ENCODE results near the gene HCN4.
A peak's percentile ranks its signal among the peaks of the same experiment; 100 is the strongest.
"Not testable (repeated sequence)": the region's sequence is repeated elsewhere in the genome, so short reads cannot be mapped to it uniquely, and the experiment has no call there.

HCN4 gene

DNA sequence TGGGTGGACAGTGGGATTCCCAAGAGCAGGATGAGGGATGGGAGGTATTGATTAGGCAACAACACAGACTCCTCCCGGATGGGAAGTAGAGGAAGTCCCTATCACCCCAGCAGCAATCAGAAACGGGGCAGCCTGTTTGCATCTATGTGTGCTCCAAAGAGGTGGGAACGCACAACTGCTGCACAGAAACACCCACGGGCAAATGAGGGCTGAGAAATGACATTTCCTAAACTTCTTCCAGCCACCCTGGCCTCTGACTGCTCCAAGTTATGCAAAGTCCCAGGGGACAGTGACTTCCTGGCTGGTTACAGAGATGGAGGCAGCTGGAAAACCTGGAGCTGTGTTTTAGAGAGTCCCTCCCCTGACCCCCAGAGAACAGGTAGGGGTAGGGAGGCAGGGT lies 42.6 kb downstream of the HCN4 start:
- DNase-seq (ENCODE audit: low read depth in 3 of 3), result no peak

DNA sequence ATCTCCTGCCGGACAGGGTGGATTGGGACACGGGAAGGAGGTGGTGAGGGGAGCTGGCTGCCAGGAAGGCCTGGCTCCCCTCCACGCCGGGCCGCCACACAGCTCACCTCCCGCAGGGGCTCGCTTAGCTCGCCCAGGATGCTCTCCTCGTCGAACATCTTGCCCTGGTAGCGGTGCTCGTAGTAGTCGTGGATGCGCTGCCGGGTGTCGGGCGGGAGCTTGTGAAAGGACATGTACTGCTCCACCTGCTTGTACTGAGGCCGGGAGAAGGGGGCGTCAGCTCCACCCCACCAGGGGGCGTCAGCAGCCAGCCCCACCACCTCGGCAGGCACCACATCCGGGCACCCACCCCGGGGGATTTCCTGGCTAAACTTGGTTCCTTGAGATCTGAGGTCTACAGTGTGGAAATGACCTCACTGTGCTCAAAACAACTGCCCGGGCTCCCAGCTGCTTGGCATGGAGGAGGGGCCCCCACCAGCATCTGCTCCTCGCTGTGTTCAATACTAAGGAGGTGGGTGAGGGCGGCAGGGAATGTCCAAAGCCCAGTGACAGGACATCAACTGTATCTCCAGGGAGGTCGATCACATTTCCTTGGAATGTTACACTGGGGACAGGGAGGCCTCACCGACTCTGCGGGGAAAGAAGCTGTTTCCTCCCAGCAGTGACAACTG lies 43.4 kb downstream of the HCN4 start:
- DNase-seq (ENCODE audit: low read depth in 3 of 3), result peak in 1 of 3 experiments; percentile 4

DNA sequence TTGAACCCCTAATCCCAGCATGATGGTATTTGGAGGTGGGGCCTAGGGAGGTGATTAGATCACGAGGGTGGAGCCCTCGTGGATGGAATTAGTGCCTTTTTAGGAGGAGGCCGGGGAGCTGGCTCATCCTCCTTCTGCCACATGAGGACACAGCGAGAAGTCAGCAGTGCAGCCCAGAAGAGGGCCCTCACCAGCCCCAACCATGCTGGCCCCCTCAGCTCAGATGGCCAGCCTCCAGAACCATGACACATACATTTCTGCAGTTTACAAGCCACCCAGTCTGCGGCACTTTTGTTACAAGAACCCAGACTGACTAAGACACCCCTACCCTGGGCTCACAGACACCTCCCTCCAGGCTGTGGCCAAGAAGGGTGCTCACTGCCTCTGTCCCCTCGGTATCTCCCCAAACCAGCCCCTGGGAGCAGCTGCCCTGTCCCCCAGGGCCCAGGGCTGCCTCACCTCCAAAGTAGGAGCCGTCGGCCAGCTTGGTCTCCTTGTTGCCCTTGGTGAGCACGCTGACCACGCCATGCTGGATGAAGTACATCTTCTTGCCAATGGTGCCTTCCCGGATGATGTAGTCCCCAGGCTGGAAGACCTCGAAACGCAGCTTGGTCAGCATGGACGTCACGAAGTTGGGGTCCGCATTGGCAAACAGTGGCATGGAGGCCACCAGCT lies 44.1 kb downstream of the HCN4 start:
- DNase-seq (ENCODE audit: low read depth in 3 of 3), result no peak

DNA sequence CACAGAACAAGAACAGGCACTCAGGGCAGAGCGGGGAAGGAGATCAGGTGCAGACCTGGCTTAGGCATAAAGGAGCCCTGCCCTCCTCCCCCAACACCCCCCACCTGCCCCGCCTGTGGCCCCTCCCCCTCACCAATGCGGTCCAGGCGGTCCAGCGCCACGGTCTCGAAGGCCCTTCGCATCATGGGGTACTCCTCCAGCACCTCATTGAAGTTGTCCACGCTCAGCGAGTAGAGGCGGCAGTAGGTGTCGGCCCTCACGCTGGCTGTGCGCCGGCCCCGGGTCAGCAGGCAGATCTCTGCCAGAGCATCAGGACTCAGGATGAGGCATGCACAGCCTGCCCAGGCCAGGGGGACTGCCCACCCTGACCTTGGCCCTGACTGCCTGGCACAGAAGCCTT lies 44.8 kb downstream of the HCN4 start:
- DNase-seq (ENCODE audit: low read depth in 3 of 3), result no peak

DNA sequence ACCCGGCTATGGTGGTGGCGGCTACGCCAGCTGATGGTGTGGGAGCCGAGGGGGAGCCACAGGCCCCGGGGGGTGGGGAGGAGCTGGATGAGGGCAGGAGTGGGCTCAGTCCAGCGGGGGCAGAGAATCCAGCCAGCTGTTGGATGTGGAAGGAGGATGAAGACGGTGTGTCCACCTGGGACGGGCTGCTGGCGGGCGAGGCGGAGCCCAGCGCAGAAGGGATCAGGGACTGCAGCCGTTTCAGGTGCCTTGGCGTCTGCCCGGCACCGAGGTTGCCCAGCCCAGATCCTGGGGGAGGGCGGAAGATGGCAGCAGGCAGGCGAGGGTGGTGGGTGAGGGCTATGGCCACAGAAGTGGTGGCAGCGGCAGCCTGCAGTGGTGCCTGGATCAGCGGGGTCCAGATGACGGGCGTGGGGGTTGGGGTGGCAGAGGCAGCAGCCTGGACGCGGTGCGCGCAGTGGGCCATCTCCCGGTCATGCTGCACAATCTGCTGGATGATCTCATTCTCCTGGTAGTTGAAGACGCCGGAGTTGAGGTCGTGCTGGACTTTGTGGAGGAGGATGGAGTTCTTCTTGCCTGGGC lies 45.3 kb downstream of the HCN4 start:
- no peak for DNase-seq (ENCODE audit: low read depth in 3 of 3)

DNA sequence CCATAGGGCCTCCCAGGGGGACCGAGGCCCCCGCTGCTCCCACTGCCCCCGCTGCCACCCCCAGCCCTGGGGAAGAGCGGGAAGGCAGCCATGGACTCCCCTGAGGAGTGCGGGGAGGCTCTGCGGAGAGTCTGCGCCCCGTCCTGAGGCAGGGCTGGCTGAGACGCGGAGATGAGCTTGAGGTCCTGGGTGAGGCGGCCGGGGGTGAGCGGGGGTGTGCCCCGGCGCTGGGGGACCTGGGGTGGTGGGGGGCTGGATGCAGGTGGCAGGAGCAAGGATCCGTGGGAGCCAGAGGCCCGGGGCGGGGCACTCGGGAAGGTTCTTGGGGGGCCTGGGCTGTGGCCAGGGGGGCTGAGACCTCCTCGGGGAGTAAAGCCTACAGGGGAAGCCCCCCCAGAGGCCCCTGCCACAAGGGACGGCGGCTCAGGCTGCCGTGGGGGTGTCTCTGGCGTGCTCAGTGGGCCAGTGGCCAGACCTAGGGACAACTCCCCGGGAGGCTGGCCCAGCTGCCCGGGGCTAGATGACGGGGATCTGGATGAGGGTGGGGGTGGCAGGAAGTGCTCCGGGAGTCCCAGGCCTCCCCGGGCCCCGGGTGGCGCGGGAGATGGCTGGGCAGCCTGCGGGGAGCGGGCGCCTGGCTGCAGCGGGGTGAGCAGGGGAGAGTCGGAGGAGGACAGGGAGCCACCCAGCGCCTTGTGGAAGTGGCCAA lies 45.9 kb downstream of the HCN4 start:
- DNase-seq (ENCODE audit: low read depth in 3 of 3), result no peak

DNA sequence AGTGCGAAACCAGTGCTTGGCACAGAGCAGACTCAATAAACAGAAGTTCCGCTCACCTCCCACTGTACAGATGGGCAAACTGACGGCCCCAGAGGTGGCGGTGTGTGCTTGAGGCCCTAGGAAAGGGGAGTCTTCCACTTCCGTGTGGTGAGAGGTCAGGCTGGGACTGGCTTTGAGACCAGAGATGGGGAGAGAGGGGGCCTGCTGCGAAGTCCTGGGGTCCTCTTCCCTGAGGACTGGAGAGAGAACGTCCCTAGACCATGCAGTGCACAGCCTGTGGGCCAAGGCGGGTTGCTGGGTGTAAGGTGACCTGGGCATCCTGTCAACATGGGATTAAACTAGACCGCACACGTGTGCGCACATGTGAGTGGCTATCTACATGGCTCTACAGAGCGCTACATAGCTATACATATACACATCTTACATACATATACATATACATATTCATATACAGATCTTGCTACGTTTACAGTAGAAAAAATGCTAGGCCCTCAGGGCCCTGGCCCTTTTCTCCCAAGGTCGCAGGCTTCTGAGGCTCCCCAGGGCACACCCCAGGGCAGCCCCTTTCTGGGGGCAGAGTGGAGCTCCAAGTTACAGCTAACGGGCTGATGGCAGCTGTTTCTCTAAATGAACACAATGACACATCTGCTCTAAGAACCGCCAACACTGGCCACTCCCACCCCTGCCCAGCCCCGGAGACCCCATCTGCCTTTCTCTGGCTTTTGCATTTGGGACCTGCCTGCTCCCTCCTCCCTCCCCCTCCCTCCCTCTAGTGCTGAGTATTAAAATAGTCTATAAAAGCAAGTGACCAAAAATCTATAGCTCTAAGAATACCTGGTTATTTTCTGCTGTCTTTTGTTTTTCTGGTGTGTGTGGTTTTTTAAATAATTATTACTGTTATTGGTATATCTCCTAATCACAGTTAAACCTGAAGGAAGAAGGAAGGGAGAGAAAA lies 47.0 kb downstream of the HCN4 start:
- no peak for DNase-seq (ENCODE audit: low read depth in 3 of 3)

DNA sequence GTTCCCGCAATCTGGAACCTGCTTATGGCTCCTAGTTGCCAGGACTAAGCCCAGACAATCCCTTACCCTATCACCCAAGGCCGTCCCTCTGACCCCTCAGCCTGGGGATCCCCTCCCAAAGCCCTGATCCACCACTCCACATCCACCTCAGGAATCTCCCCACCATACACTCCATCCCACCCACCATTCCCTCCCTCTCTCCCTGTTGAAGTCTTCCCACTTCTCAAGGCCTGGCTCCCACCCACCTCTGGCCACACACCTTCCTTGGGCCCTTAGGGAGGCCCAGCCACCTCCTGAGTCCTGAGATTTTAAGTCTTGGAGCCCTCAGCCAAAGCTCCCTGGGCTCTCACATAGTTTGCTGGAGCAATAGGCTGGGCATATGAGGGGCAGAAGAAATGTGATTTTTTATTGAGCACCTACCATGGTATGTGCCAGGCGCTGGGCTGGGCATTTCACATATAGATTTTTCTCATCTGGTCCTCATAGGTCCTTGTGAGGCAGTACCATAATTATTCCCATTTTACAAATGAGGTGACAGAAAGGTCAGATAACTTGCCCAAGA lies 48.1 kb downstream of the HCN4 start:
- no peak for DNase-seq (ENCODE audit: low read depth in 3 of 3)

DNA sequence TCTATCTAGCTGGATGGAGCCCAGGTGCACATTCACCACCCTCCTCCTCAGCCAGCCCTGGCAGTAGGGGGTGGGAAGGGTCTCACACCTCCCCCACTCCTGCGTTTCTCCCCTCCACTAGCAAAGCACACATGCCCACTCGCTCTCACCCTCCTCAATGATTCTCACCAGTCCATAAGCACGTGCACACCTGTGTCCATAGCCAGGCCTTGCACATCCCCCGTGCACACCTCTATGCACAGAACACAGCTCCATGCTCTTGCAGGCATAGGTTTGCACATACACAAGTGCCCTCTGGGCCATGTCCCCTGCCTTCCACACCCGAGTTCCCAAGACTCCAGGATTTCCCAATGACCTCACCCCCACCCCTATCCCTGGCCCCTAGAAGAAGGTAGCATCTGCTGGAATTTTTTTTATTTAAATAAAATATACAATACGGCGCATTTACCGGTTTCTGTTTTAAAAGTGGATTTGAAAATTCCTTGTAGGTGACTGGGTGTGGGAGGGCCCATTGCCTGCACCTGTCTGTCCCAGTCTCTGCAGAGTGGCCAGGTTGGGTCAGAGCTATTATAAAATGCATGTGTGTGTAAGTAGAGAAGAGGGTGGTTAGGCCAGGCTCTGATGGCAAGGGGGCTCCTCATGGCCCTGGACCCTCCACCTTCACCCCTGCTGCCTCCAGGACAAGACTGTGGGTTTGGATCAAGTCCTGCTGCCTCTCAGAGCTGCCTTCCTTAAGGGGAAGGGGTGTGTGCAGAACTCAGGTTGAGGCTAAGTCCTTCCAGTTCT lies 49.1 kb downstream of the HCN4 start:
- no peak for DNase-seq (ENCODE audit: low read depth in 3 of 3)

DNA sequence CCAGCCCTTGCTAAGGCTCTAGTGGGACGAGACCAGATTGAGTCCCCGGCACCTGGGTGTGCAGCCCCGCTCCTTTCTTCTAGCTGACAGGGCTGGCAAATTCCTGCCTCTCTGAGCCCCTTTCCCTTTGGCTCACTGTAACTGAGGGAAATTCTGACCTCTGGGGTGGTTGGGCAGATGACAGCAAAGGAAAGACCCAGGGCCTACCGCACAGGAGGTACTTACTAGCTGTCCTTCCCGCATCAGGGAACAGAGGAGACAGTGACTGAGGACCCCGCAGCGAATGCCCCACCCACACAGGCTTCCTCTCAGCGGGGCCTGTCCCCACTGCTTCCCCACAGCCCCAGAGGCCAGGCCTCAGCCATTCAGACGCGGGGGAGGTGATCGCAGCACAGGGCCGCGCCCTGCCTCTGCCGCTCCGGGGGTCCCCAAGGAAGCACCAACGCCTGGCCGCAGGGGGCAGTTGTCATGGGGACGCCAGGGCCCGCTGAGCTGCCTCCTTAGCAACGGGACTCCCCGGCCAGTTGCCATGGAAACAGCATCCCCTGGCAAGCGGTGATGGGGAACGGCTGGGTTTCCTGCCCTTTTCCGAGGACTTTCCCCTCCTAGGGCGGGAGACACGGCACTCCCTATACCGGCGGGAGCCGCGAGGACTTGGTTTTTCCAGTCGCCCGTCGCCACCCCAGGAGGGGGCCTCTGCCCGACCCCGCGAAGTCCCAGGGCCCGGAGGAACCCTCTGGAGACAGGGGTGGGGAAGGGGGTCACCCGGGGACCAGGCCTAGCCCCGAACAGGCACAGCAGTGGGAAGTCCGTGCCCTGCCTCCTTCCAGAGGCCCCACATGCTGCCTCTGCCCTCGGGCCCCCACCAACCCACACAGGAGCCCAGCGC lies 50.1 kb downstream of the HCN4 start:
- DNase-seq (ENCODE audit: low read depth in 3 of 3), result no peak

DNA sequence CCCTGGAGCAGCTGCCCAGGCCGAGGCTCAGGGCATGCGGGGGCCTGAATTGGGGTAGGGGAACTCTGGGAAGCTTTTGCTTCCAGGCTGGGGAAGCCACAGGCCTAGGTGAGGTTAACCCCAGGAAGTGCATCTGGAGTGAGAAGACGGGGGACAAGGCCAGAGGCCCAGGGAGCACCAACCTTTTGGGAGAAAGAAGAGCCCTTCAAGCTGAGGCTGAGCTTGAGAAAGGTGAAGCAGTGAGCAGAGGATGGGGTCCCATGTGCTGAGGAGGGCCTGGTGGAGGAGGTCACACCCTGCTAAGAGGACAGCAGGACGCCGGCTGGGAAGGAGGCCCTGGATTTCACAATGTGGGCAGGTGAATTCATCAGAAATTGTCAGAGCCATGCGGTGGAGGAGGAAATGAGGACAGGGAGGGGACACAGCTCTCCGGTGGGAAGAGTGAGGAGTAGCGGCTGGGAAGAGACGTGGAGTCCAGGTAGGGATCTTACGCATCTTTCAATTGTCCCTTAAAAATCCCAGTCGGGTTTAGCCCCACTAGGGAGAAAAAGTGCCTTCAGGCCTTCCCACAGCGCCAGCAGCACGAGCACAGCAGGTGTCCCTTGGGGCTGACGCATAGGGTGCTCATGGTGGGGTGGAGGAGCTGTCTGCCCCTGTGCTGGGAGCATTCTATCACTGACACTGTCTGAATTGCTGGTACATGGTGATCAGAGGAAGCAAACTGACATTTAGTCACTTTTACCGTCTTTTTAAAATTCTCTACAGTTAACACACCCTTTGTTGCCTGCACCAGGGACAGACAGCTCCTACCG lies 50.9 kb downstream of the HCN4 start:
- no peak for DNase-seq (ENCODE audit: low read depth in 3 of 3)

DNA sequence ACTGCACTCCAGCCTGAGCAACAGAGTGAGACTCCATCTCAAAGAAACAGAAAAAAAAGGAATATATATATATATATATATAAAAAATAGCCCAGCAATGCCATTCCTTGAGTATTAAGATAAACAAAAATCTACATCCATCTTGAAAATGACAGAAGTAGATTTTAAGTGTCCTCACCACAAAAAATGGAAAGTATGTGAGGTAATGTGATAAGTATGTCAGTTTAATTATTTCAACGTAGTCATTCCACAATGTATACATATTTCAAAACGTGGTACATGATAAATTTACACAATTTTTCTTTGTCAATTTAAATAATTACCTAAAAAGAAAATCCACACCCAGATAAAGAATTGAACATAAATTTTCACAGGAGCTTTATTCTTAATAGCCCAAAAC lies 54.9 kb downstream of the HCN4 start:
- no peak for DNase-seq (ENCODE audit: low read depth in 3 of 3)

DNA sequence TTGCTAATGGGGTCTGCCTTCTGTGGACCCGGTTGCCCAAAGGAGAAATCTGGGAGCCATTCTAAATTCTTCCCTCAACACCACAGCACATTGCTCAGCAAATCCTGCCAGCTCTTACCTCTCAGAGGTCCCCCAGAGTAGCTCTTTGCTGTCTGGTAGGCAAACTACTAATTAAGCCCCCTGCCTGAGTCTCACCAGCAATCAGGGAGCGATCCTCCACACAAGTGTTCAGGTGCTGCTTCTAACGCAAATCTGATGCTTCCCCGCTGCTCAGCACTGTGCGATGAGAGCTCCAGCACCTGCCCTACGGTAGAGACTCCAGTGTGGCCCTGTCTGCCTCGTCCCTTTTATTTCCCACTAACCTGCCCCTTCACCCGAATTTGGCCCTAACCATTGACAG lies 60.5 kb downstream of the HCN4 start:
- DNase-seq (ENCODE audit: low read depth in 3 of 3), result no peak

DNA sequence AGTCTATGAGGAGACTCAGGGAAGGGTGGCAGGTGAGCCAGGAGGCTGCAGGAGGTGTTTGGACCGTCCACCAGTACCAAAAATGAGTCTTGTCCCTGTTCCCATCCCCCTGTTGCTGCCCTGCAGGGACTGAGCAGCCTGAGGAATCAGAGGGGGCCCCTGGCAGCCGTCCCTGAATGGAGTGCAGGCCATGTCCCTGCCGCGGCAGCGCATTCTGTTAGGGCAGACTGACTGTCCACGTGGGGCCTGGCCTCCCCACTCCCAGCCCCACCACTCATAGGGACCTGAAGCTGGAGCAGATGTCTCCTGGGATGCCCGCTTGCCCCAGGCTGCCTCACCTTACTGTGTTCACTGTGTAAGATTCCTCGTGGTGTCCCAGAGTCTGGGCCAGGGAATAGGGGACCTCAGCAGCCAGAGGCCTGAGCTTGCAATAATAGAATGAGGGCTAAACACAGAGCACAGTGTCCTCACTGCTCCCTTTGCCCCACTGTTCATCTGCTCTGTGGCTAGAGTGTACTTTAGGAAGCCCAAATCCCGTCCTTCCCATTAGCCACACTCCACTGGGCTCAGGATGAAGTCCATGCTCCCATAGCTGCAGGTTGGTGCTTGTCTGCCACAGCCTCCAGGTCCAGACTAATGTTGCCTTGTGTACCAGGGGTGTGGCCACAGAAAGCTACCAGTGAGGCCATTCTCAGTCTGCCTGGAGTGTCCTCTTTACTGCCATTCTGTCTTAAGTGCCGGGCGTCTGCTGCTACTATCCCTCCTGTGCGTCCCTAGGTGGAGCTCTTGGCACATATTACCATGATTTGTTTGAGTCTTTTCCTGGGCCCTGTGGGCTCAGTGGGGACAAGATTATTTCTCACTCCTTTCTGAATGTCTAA lies 63.2 kb downstream of the HCN4 start:
- peak in 1 of 3 experiments; percentile 8 for DNase-seq (ENCODE audit: low read depth in 3 of 3)

DNA sequence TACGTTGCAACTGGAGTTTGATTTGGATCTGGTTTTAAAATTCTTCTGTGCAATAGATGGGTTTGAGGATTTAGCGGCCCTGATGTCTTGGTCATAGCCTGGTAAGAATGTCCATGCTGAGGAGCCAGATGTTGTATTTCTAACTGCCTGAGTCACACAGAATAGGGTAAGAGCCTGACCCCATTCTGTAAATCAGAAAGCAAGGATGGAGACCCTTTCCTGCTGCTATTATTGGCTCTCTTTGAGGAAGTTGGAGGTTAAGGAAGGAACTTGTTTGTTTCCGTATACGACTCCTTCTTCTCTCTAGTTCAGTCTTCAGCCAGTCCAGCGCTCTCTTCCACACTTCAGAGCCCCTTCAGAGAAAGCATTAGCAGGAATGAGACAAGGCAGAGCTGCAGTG lies 65.1 kb downstream of the HCN4 start:
- DNase-seq (ENCODE audit: low read depth in 3 of 3), result no peak

DNA sequence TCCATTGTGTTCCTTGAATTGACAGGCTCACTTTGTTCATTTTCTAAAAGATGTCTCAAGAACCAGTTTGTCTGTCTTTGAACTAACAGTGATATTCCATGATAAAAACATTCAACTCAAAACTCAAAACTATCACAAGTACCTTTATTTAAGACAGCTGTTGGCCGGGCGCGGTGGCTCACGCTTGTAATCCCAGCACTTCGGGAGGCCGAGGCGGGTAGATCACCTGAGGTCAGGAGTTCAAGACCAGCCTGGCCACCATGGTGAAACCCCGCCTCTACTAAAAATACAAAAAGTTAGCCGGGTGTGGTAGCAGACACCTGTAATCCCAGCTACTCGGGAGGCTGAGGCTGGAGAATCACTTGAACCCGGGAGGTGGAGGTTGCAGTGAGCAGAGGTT lies 68.5 kb downstream of the HCN4 start:
- not testable (repeated sequence) for DNase-seq (ENCODE audit: low read depth in 3 of 3)

DNA sequence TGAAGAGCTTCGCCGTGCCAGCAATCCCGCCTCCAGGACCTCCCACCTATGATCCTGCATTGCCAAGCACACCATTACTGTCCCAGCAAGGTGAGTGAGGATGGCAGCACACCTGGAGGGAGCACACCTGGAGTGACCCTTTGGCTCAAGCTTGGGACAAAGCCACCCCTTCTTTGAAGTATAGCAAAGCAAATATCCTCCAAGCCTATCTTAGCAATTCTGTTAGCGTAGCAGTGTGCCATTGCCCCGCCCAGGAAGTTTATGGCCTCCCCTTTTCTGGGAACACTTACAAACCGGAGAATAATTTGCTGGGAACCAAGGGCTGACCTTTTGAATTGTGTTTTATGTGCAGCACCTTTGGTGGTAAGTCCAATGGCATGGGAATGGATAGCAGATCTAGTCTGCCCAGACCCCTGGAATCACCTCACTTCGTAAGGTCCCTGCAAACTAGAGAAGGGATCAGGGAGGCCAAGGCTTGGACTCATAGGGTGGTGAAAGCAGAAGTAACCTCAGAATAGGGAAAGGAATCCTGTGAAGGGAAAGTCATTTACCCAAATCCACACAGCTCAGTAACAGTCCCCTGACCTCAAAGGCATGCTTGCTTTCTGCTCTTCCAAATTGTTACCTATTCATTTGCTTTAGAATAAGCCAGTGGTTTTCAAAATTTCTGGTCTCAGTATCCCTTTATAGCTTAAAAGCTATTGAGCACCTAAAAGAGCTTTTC lies 70.1 kb downstream of the HCN4 start:
- DNase-seq (ENCODE audit: low read depth in 3 of 3), result no peak

Data from stimulated activated CD4-positive, alpha-beta T cell treated with anti-CD3 and anti-CD28 coated beads, TNF-alpha, amount 100 ng/mL, for 24 hours (primary cell).